Keratinocyte (primary cell): Measurements from ENCODE around the gene CIAPIN1. TPM values are rescaled to one million over a fixed set of nuclear protein-coding genes. Genes with fewer than 3 reads are reported as not detected.

Experiments
- DNase-seq: peaks from one replicate; pipeline ENCODE4 v3.0.0-alpha.2; 2011; ENCODE audit warnings: low read depth, missing footprints, low spot score
- FAIRE-seq: peaks from 2 replicates; lab custom pipeline; 2011; peaks lifted over from hg19 to GRCh38; lab: Jason Lieb, UNC
- H2AFZ ChIP-seq: 2 replicates; pipeline ENCODE4 v1.6.0; 2012; ENCODE audit warnings: low read length, control low read depth, inconsistent platforms; ENCODE audit not compliant: control insufficient read depth
- H3K27ac ChIP-seq: 2 replicates; pipeline ENCODE4 v1.5.1; 2011; ENCODE audit warnings: low read length; ENCODE audit not compliant: control insufficient read depth, insufficient read depth
- H3K27me3 ChIP-seq: 3 replicates; pipeline ENCODE4 v1.6.0; 2011; ENCODE audit warnings: low read length; ENCODE audit not compliant: control insufficient read depth, insufficient read depth; ENCODE audit errors: extremely low read depth
- H3K36me3 ChIP-seq, 2 experiments: 2 replicates in 1 of 2; 3 replicates in 1 of 2; pipeline ENCODE4 v1.5.1; 2011; ENCODE audit warnings: low read length in 2 of 2, mild to moderate bottlenecking in 1 of 2; ENCODE audit not compliant: control insufficient read depth in 2 of 2, insufficient read depth in 2 of 2; ENCODE audit errors: extremely low read depth in 1 of 2
- H3K4me1 ChIP-seq: 3 replicates; pipeline ENCODE4 v1.5.1; 2011; ENCODE audit warnings: low read length; ENCODE audit not compliant: control insufficient read depth, insufficient read depth; ENCODE audit errors: extremely low read depth
- H3K4me2 ChIP-seq: 3 replicates; pipeline ENCODE4 v1.6.0; 2011; ENCODE audit warnings: low read depth, low read length; ENCODE audit not compliant: control insufficient read depth, insufficient read depth; ENCODE audit errors: extremely low read depth
- H3K4me3 ChIP-seq, 3 experiments: fragments of 200-600 bp in 1 of 3; sonication (generic) in 1 of 3; 2 replicates in 2 of 3; 3 replicates in 1 of 3; pipeline ENCODE4 v1.5.1; 2011 to 2016; ENCODE audit warnings: low read length in 3 of 3, mild to moderate bottlenecking in 3 of 3, control low read depth in 2 of 3, inconsistent platforms in 1 of 3, low read depth in 1 of 3, mixed read lengths in 1 of 3, mixed run types in 1 of 3, moderate library complexity in 1 of 3; ENCODE audit not compliant: control insufficient read depth in 2 of 3, insufficient read depth in 2 of 3; ENCODE audit errors: extremely low read depth in 1 of 3
- H3K79me2 ChIP-seq: 2 replicates; pipeline ENCODE4 v1.6.0; 2012; ENCODE audit warnings: low read length; ENCODE audit not compliant: control insufficient read depth, insufficient read depth
- H3K9ac ChIP-seq: 3 replicates; pipeline ENCODE4 v1.6.0; 2011; ENCODE audit warnings: low read length; ENCODE audit not compliant: control insufficient read depth, insufficient read depth; ENCODE audit errors: extremely low read depth
- H3K9me1 ChIP-seq: 3 replicates; pipeline ENCODE4 v1.6.0; 2011; ENCODE audit warnings: low read length; ENCODE audit not compliant: control insufficient read depth, insufficient read depth; ENCODE audit errors: extremely low read depth
- H3K9me3 ChIP-seq: 2 replicates; pipeline ENCODE4 v1.5.1; 2012; ENCODE audit warnings: low read depth, low read length; ENCODE audit not compliant: control insufficient read depth
- H4K20me1 ChIP-seq: 3 replicates; pipeline ENCODE4 v1.6.0; 2011; ENCODE audit warnings: low read length; ENCODE audit not compliant: control insufficient read depth, insufficient read depth; ENCODE audit errors: extremely low read depth
- EZH2 ChIP-seq: IDR thresholded peaks from one replicate; pipeline ENCODE4 v1.6.1; 2012; ENCODE audit warnings: inconsistent platforms, mild to moderate bottlenecking, low read length, moderate library complexity
- dilution Hi-C: fragments of 300-500 bp; cut with MboI; formaldehyde crosslinking; loops from one replicate; pipeline ENCODE4 v1.7.0; 2020; ENCODE audit warnings: low sequenced_read_pairs; ENCODE audit not compliant: extremely low pct_ligation_motif_present
- polyA plus RNA-seq, 5 experiments: library from polyadenylated mRNA; depleted of rRNA in 3 of 5; stranded (reverse) in 3 of 5; stranded (forward) in 1 of 5; unstranded in 1 of 5; fragments of >200 nt; gene quantifications; 1 replicate in 1 of 5; 2 replicates in 3 of 5; 3 replicates in 1 of 5; pipeline versions ENCODE4 v1.2.1 to v1.2.3, GENCODE V29; 2011 to 2012; ENCODE audit warnings: missing spikeins in 2 of 5, low read depth in 1 of 5, low replicate concordance in 1 of 5
- TF ChIP-seq, protein P1 (sequence below), 3 experiments: IDR thresholded peaks in 1 of 3; conservative IDR thresholded peaks in 1 of 3; optimal IDR thresholded peaks in 1 of 3; 2 replicates in 2 of 3; 3 replicates in 1 of 3; pipeline versions ENCODE3 to v1.5.1; 2011; ENCODE audit warnings: low read length in 3 of 3, mild to moderate bottlenecking in 3 of 3, moderate library complexity in 2 of 3, control low read depth in 1 of 3, inconsistent platforms in 1 of 3; ENCODE audit not compliant: insufficient read depth in 2 of 3; ENCODE audit errors: extremely low read depth in 1 of 3

CIAPIN1 gene
- polyA plus RNA-seq, 1 donor (not counting 4 experiments of a cell fraction or from before 2014, with no cell fraction given) = 75.4 TPM

- H3K27ac ChIP-seq = no peak overlapping the region
- DNase-seq = no peak
- no peaks in the 10 kb centered on the region for H4K20me1 ChIP-seq
- H3K4me1 ChIP-seq = peaks cover 17% of the 10 kb centered on the region
- no peak overlapping the region for H3K4me3 ChIP-seq
- H3K9ac ChIP-seq = no peak overlapping the region
- H3K27me3 ChIP-seq = peaks cover 11% of the 10 kb centered on the region
- H3K9me3 ChIP-seq = no peaks in the 10 kb centered on the region
- no peak overlapping the region for H2AFZ ChIP-seq
- H3K79me2 ChIP-seq = no peaks in the 10 kb centered on the region
- dilution Hi-C loops = no loop called here
- no peaks in the 10 kb centered on the region for H3K36me3 ChIP-seq
- FAIRE-seq = no peak
- H3K9me1 ChIP-seq = peaks cover 2% of the 10 kb centered on the region
- H3K4me2 ChIP-seq = no peak overlapping the region
- no peak for TF ChIP-seq EZH2
- TF ChIP-seq, protein P1, sequence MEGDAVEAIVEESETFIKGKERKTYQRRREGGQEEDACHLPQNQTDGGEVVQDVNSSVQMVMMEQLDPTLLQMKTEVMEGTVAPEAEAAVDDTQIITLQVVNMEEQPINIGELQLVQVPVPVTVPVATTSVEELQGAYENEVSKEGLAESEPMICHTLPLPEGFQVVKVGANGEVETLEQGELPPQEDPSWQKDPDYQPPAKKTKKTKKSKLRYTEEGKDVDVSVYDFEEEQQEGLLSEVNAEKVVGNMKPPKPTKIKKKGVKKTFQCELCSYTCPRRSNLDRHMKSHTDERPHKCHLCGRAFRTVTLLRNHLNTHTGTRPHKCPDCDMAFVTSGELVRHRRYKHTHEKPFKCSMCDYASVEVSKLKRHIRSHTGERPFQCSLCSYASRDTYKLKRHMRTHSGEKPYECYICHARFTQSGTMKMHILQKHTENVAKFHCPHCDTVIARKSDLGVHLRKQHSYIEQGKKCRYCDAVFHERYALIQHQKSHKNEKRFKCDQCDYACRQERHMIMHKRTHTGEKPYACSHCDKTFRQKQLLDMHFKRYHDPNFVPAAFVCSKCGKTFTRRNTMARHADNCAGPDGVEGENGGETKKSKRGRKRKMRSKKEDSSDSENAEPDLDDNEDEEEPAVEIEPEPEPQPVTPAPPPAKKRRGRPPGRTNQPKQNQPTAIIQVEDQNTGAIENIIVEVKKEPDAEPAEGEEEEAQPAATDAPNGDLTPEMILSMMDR (optimal IDR thresholded peaks at IDR 0.05 in 1 of 3, IDR thresholded peaks at IDR 0.05 in 1 of 3, conservative IDR thresholded peaks at IDR 0.05 in 1 of 3; ENCODE audit: extremely low read depth in 1 of 3, insufficient read depth in 2 of 3, low read length in 3 of 3) = no peak
Observed at GRCh38 chr16:57390636-57391295, 56.4 kb downstream of the CIAPIN1 start.

DNA sequence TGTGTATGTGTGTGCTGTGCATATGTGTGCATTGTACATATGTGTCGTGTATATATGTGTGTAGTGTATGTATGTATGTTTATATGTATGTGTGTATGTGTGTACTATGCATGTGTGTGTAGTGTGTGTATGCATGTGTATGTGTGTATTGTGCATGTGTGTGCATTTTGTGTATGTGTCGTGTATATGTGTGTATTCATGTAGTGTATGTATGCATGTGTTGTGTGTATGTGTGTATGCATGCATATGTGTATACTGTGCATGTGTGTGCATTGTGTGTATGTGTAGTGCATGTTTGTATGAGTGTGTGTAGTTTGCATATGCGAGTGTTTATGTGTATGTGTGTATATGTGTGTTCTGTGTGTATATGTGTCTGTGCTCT lies 58.1 kb downstream of the CIAPIN1 start:
- H3K27ac ChIP-seq = no peak overlapping the region
- no peak for TF ChIP-seq EZH2
- TF ChIP-seq, protein P1 (optimal IDR thresholded peaks at IDR 0.05 in 1 of 3, IDR thresholded peaks at IDR 0.05 in 1 of 3, conservative IDR thresholded peaks at IDR 0.05 in 1 of 3; ENCODE audit: extremely low read depth in 1 of 3, insufficient read depth in 2 of 3, low read length in 3 of 3) = no peak
- DNase-seq = no peak
- no peak overlapping the region for H3K4me2 ChIP-seq
- H3K27me3 ChIP-seq = peaks cover 11% of the 10 kb centered on the region
- no peak overlapping the region for H2AFZ ChIP-seq
- peaks cover 11% of the 10 kb centered on the region for H3K4me1 ChIP-seq
- no peaks in the 10 kb centered on the region for H3K79me2 ChIP-seq
- no peak overlapping the region for H3K9ac ChIP-seq
- H3K36me3 ChIP-seq = no peaks in the 10 kb centered on the region
- FAIRE-seq = no peak
- H4K20me1 ChIP-seq = no peaks in the 10 kb centered on the region
- no peak overlapping the region for H3K4me3 ChIP-seq
- dilution Hi-C loops = no loop called here
- H3K9me3 ChIP-seq = no peaks in the 10 kb centered on the region
- peaks cover 1% of the 10 kb centered on the region for H3K9me1 ChIP-seq
